GM06990 (cell line): ENCODE measurements around the gene HRH3.

Experiments
- DNase-seq: peaks from one replicate; pipeline ENCODE4 v3.0.0-alpha.2; 2011; ENCODE audit not compliant: insufficient read length; ENCODE audit errors: extremely low read depth
- H3K27me3 ChIP-seq: replicated peaks from 2 replicates; pipeline ENCODE4 v1.6.0; 2011; ENCODE audit warnings: low read length; ENCODE audit not compliant: control insufficient read depth, insufficient read depth
- H3K36me3 ChIP-seq: 2 replicates; pipeline ENCODE4 v1.5.1; 2011; ENCODE audit warnings: low read length; ENCODE audit not compliant: control insufficient read depth, insufficient read depth
- H3K4me3 ChIP-seq: replicated peaks from 2 replicates; pipeline ENCODE4 v1.5.1; 2011; ENCODE audit warnings: low read depth, mild to moderate bottlenecking, control low read depth, low read length
- TF ChIP-seq, protein P1 (sequence below): IDR thresholded peaks from 2 replicates; pipeline ENCODE4 v1.5.1; 2011; ENCODE audit warnings: low read length, control low read depth, mild to moderate bottlenecking, inconsistent platforms; ENCODE audit not compliant: insufficient read depth, poor library complexity, severe bottlenecking

Gene HRH3

DNA sequence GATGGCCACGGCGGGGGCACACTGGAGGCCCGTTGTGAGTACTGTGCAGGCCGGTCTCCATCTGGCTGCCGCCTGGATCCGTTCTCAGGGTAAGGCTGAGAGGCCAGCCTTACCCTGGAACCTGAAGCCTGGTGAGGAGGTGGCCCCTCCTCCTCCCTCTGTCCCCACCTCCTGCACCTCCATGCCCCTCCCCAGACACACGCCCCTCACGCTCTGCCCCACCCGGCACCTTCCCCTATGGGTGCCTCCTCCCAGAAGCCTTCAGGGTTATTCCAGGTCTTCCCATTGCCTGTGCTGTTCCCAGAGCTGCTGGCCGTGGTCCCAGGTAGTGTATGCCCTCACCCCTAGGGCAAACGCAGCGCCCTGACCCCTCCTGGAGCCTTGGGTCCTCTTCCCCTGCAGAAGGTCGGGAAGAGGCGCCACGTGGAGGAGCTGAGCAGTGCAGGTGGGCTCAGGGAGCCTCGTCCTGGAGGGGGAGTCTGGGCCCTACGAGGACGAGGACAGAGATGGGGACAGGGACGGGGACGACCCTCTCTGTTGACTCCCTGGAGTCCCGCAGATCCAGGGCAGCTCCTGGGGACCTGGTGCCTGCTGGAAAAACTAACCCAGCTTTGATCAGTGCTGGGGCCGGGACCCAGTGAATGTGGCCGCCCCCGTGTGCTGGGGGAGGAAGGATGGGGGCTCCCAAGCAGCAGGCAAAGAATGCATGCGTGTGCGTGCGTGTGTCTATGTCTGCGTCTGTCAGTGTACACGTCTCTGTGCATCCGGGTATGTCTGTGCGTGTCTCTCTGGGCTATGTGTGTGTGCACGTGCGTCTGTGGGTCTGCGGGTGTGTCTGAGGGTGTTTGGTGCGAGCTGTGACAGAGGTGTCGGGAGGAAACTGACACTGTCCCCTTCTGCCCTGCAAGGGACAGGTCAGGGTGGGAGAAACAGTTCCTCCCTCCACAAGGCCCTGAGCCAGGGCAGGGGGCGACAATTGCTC, 8.2 kb upstream of the HRH3 start:
- no peak for DNase-seq
- Histone ChIP-seq H3K27me3 (no peaks in the 10 kb centered on the region; the same call in 1 of the 2 replicates), H3K36me3 (no peaks in the 10 kb centered on the region), H3K4me3 (no peak overlapping the region)
- TF ChIP-seq, protein P1, sequence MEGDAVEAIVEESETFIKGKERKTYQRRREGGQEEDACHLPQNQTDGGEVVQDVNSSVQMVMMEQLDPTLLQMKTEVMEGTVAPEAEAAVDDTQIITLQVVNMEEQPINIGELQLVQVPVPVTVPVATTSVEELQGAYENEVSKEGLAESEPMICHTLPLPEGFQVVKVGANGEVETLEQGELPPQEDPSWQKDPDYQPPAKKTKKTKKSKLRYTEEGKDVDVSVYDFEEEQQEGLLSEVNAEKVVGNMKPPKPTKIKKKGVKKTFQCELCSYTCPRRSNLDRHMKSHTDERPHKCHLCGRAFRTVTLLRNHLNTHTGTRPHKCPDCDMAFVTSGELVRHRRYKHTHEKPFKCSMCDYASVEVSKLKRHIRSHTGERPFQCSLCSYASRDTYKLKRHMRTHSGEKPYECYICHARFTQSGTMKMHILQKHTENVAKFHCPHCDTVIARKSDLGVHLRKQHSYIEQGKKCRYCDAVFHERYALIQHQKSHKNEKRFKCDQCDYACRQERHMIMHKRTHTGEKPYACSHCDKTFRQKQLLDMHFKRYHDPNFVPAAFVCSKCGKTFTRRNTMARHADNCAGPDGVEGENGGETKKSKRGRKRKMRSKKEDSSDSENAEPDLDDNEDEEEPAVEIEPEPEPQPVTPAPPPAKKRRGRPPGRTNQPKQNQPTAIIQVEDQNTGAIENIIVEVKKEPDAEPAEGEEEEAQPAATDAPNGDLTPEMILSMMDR: no peak

DNA sequence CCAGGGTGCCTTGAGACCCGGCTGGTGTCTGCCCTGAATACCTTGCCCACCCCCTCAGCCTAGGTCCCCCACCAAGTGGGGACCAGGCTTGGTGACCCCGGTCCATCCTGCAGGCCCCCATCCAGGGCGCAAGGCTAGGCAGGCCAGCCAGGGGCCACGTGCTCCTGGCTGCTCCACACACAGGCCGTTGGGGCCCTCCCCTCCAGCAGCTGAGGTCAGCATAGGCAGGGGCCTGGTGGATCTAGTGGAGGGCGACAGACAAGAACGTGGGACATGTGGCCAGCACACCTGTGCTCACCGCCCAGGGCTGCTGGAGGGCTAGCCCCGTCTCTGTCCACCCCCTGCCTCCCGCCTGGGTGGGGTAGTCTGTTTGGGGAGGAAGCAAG, 7.5 kb upstream of the HRH3 start:
- TF ChIP-seq, protein P1: no peak
- no peaks in the 10 kb centered on the region; the same call in 1 of the 2 replicates for H3K27me3 ChIP-seq
- H3K4me3 ChIP-seq: no peak overlapping the region

DNA sequence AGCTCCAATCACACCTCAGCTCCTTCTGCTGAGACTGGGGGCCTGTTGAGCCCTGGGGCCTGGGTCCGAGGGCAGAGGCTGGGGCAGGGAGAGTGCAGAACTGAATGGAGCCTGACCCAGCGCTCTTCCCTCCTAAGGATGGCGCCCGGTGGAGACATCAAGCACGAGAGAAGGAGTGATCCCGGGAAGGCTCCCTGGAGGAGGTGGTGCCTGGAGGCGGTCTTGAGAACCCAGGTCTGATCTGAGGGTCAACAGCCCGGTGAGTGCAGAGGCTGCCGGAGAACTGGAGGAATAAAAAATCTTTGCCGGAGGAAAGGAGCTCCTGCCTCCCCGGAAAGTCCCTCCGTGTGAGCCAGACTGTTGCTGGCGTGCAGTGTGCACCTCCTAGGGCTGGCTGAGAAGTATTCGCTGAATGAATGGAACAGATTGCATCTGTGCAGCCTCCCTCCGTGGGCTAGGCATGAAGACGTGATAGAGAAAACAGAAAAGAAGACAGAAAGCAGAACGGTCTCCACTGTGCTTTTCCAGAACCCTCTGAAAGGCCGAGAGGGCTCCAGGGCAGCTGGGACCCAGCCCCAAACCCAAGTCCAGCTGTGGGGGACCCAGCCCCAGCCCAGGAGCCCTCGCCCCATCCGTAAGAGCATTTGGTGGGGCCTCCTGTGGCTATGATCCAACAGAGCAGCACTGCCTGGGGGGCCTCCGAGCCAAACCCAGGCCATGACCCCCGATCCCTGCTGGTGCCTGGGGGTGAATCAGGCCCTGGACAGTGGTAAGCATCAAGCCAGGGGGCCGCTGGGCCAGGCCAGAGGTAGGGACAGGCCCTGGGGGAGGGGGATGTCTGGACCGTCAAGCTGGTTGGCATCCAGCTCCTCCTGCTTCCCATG, 6.9 kb upstream of the HRH3 start:
- TF ChIP-seq, protein P1: no peak
- Histone ChIP-seq H3K36me3 (no peaks in the 10 kb centered on the region), H3K4me3 (no peak overlapping the region), H3K27me3 (no peaks in the 10 kb centered on the region; the same call in 1 of the 2 replicates)
- no peak for DNase-seq

More for the DNA sequence above, 7.5 kb upstream of the HRH3 start:
- DNase-seq: no peak
- H3K36me3 ChIP-seq: no peaks in the 10 kb centered on the region

DNA sequence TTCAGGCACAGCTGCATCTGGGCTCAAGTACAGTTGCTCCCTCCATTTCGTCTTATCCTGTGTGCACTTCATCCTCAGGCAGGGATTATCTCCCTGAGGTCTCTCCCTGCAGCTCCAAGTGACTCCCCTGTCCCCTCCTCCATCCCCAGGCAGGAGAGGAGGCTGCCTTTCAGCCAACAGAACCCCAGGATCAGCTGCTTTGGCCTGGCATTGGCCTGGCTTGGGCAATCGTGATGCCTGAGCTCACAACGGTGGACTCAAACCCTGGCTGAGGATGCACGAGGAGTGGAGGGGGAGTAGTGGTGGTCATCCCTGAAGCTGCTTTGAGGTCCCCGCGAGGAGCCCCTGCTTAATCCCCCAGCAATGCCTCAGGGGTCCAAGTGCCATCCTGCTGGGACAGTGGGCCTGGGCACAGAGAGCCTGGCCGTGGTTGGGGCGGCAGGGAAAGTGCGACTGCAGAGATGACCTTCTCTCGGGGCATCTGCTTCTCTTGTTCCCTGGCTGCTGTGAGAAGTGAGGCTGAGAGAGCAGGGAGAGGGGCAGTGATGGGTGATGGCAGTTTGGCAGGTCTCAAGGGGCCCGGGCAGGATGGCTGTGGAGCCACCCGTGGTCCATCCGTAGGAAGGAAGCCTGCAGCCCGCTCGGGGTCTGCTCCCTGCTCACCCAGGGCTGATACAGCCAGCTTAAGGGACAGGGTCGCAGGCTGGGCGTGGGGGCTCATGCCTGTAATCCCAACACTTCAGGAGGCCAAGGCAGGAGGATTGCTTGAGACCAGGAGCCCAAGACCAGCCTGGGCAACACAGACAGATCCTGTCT, 6.0 kb upstream of the HRH3 start:
- Histone ChIP-seq H3K27me3 (no peaks in the 10 kb centered on the region; the same call in 1 of the 2 replicates), H3K36me3 (no peaks in the 10 kb centered on the region), H3K4me3 (no peak overlapping the region)
- TF ChIP-seq, protein P1: no peak
- no peak for DNase-seq

DNA sequence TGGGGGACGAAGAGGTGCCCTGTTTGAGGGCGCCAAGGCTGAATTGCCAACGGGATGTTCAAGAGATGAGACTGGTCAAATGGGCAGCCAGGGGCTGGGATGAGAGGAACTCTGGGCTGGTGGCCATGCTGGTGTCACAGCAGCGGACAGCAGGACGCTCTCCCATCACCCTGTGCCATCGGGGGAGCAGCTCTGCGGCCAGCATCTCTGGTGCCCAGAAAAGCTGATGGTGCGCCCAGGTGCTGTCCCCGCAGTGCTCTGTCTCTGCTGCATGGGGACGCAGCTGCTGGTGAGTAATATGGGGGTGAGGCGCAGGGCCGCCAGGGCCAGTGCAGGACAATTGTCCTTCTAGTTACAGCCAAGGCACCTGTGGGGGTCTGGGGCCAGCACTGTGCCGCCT, 4.9 kb upstream of the HRH3 start:
- H3K27me3 ChIP-seq: no peaks in the 10 kb centered on the region; the same call in 1 of the 2 replicates
- TF ChIP-seq, protein P1: no peak
- no peaks in the 10 kb centered on the region for H3K36me3 ChIP-seq
- H3K4me3 ChIP-seq: no peak overlapping the region
- no peak for DNase-seq
